Thoracic aorta (tissue), 2 donors: ENCODE data around the gene ATOH7. TPM values are rescaled to one million over a fixed set of nuclear protein-coding genes. Genes with fewer than 3 reads are reported as not detected.
A peak's percentile ranks its signal among the peaks of the same experiment; 100 is the strongest.
"Not testable (repeated sequence)": the region's sequence is repeated elsewhere in the genome, so short reads cannot be mapped to it uniquely, and the experiment has no call there.

Experiments
- ATAC-seq: fragments of 150-250 bp; one replicate; pipeline ENCODE4 v1.8.0; 2017; ENCODE audit warnings: low read depth; ENCODE audit not compliant: insufficient number of reproducible peaks, low FRiP score
- DNase-seq: peaks from one replicate; pipeline ENCODE4 v3.0.0-alpha.2; 2020; ENCODE audit warnings: low spot score
- H3K27ac ChIP-seq, 2 donors: fragments of 200-600 bp; sonication (generic); 1 replicate in 1 of 2; 2 replicates in 1 of 2; pipeline ENCODE4 v1.5.1; 2016; ENCODE audit warnings: mild to moderate bottlenecking in 2 of 2, moderate library complexity in 2 of 2
- H3K27me3 ChIP-seq: fragments of 200-600 bp; sonication (generic); replicated peaks from 2 replicates; pipeline ENCODE4 v1.6.0; 2016; ENCODE audit warnings: mild to moderate bottlenecking; ENCODE audit not compliant: insufficient read depth
- H3K36me3 ChIP-seq: fragments of 200-600 bp; sonication (generic); one replicate; pipeline ENCODE4 v1.5.1; 2016
- H3K4me1 ChIP-seq, 2 donors: fragments of 200-600 bp; sonication (generic); 1 replicate in 1 of 2; 2 replicates in 1 of 2; pipeline versions ENCODE4 v1.5.1 to v1.6.0; 2016; ENCODE audit warnings: low read depth in 2 of 2, mild to moderate bottlenecking in 1 of 2; ENCODE audit not compliant: control insufficient read depth in 1 of 2
- H3K4me3 ChIP-seq: fragments of 200-600 bp; sonication (generic); 2 replicates; pipeline ENCODE4 v1.5.1; 2016; ENCODE audit warnings: mild to moderate bottlenecking
- H3K9me3 ChIP-seq: fragments of 200-600 bp; sonication (generic); 2 replicates; pipeline ENCODE4 v1.5.1; 2016
- CTCF ChIP-seq: fragments of 200-600 bp; sonication (generic); IDR thresholded peaks from one replicate; pipeline ENCODE4 v1.5.1; 2019; ENCODE audit warnings: antibody characterized with exemption
- total RNA-seq, 2 donors: library from RNA; depleted of rRNA; stranded (reverse); fragments of >200 nt; gene quantifications; one replicate each; pipeline versions ENCODE4 v1.1.0 to v1.2.3, GENCODE V29; 2016

The ATOH7 gene
- total RNA-seq, result not detected

- H3K4me3 ChIP-seq, result peak within 1 kb of the TSS; percentile 80
- DNase-seq (no peak), ATAC-seq (no peak)
- H3K27ac ChIP-seq, result no peak within 1 kb of the TSS
- peaks cover 0 to 9% of the 10 kb centered on the region in 2 donors for H3K4me1 ChIP-seq
- H3K36me3 ChIP-seq, result no peaks in the 10 kb centered on the region
- no peaks in the 10 kb centered on the region for H3K27me3 ChIP-seq
- H3K9me3 ChIP-seq, result no peaks in the 10 kb centered on the region
- TF ChIP-seq CTCF, result no peak
These were observed at the start of gene ATOH7 for GRCh38 chr10:68231817-68232251. Gene ATOH7, minus strand, starts transcription at chr10:68232113. Its CDS starts 436 bp downstream, at chr10:68231677.

- no peak for TF ChIP-seq CTCF
- Histone ChIP-seq H3K36me3 (no peaks in the 10 kb centered on the region), H3K27me3 (no peaks in the 10 kb centered on the region), H3K4me3 (no peak overlapping the region), H3K9me3 (no peaks in the 10 kb centered on the region), H3K27ac (no peak overlapping the region), H3K4me1 (no peaks in the 10 kb centered on the region)
- ATAC-seq (no peak), DNase-seq (no peak)
These were observed 48.8 kb upstream of the ATOH7 start for GRCh38 chr10:68280758-68281157.

- H3K4me3 ChIP-seq, H3K4me1 ChIP-seq, H3K27me3 ChIP-seq, H3K27ac ChIP-seq, DNase-seq, ATAC-seq, H3K9me3 ChIP-seq, H3K36me3 ChIP-seq: not testable (repeated sequence)
These were observed 47.2 kb upstream of the ATOH7 start for GRCh38 chr10:68278906-68279753.

- H3K27me3 ChIP-seq, H3K36me3 ChIP-seq, H3K27ac ChIP-seq, H3K4me1 ChIP-seq, H3K4me3 ChIP-seq, ATAC-seq, H3K9me3 ChIP-seq, DNase-seq: not testable (repeated sequence)
These were observed 45.9 kb upstream of the ATOH7 start for GRCh38 chr10:68277814-68278213.

- Histone ChIP-seq H3K9me3 (no peaks in the 10 kb centered on the region), H3K27me3 (no peaks in the 10 kb centered on the region), H3K4me3 (no peak overlapping the region), H3K4me1 (no peaks in the 10 kb centered on the region), H3K36me3 (no peaks in the 10 kb centered on the region), H3K27ac (no peak overlapping the region)
- ATAC-seq (no peak), DNase-seq (no peak)
- no peak for TF ChIP-seq CTCF
These were observed 44.3 kb upstream of the ATOH7 start for GRCh38 chr10:68276224-68276623.

- no peaks in the 10 kb centered on the region for H3K4me1 ChIP-seq
- no peaks in the 10 kb centered on the region for H3K36me3 ChIP-seq
- TF ChIP-seq CTCF, result no peak
- no peaks in the 10 kb centered on the region for H3K9me3 ChIP-seq
- no peak overlapping the region for H3K27ac ChIP-seq
- no peaks in the 10 kb centered on the region for H3K27me3 ChIP-seq
- DNase-seq (no peak), ATAC-seq (no peak)
- H3K4me3 ChIP-seq, result no peak overlapping the region
These were observed 43.8 kb upstream of the ATOH7 start for GRCh38 chr10:68275600-68276126.
